Omental fat pad (tissue), 4 donors: ENCODE data around the gene CBFB. TPM values are rescaled to one million over a fixed set of nuclear protein-coding genes. Genes with fewer than 3 reads are reported as not detected.
A peak's percentile ranks its signal among the peaks of the same experiment; 100 is the strongest.

Source experiments
- ATAC-seq: fragments of 150-250 bp; one replicate; pipeline ENCODE4 v1.9.1; 2016; ENCODE audit warnings: mild to moderate bottlenecking, moderate library complexity; ENCODE audit not compliant: low FRiP score
- DNase-seq: peaks from one replicate; pipeline ENCODE4 v3.0.0-alpha.2; 2019; ENCODE audit warnings: low spot score
- total RNA-seq, 4 donors: library from RNA; depleted of rRNA; stranded (reverse); fragments of >200 nt; gene quantifications; one replicate each; pipeline ENCODE4 v1.1.0, GENCODE V29; 2016
- TF ChIP-seq, protein P1 (sequence below), 3 donors: fragments of 450-650 bp; IDR thresholded peaks; one replicate each; pipeline ENCODE4 v1.5.1; 2016 to 2017; ENCODE audit warnings: antibody characterized with exemption in 3 of 3, mild to moderate bottlenecking in 3 of 3, moderate library complexity in 2 of 3

Gene CBFB
- total RNA-seq, 4 donors from 2014 or later, result 30.3 to 77.6 (median 35.4) TPM

DNA sequence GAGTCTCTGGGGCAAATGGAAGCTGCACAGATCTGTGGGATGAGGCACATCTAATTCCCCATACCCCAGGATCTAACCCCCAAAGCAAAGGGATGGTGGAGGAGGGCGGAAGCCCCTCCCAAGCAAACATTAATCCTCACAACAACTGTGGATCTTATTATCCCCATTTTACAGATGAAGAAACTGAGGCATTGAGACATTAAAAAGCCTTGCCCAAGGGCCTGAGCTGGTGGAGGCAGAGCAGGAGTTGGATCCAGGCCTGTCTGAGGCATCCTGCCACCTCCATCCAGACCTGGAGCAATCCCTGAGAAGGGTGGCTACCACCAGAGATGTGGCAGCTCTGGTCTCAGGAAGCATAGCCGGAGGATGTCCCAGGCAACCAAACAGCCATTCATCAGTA lies 17.7 kb upstream of the CBFB start:
- DNase-seq, result no peak
- TF ChIP-seq, protein P1, sequence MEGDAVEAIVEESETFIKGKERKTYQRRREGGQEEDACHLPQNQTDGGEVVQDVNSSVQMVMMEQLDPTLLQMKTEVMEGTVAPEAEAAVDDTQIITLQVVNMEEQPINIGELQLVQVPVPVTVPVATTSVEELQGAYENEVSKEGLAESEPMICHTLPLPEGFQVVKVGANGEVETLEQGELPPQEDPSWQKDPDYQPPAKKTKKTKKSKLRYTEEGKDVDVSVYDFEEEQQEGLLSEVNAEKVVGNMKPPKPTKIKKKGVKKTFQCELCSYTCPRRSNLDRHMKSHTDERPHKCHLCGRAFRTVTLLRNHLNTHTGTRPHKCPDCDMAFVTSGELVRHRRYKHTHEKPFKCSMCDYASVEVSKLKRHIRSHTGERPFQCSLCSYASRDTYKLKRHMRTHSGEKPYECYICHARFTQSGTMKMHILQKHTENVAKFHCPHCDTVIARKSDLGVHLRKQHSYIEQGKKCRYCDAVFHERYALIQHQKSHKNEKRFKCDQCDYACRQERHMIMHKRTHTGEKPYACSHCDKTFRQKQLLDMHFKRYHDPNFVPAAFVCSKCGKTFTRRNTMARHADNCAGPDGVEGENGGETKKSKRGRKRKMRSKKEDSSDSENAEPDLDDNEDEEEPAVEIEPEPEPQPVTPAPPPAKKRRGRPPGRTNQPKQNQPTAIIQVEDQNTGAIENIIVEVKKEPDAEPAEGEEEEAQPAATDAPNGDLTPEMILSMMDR (IDR thresholded peaks at IDR 0.05), result no peak
- no peak for ATAC-seq

DNA sequence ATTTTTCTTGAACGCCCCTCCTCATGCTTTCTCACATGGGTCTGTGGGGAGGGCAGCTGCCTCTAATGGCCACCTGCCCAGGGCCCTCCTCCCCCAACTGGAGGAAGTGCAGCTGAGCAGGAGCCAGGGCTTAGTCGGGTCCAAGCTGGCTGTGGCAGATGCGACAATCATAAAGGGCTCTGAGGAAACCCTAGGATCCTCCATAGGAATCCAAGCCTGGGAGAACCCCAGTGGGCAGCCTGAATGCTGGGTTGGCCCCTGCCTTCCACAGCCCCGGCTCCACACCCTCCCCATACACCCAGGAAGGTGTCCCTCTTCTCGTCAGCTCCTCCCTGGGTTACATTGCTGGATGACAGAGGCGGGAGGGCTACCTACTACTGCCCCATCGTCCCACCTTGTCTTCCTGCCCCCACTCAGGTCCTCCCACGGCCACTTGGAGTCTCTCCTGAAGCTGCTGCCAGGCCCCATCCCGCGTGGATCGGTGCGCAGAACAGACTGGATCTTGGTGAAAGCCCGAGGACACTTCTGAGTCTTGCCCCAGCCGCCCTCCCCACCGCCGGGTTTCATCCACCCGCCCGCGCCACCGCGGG lies 15.6 kb upstream of the CBFB start:
- DNase-seq (no peak), ATAC-seq (no peak)
- TF ChIP-seq, protein P1 (IDR thresholded peaks at IDR 0.05), result no peak

DNA sequence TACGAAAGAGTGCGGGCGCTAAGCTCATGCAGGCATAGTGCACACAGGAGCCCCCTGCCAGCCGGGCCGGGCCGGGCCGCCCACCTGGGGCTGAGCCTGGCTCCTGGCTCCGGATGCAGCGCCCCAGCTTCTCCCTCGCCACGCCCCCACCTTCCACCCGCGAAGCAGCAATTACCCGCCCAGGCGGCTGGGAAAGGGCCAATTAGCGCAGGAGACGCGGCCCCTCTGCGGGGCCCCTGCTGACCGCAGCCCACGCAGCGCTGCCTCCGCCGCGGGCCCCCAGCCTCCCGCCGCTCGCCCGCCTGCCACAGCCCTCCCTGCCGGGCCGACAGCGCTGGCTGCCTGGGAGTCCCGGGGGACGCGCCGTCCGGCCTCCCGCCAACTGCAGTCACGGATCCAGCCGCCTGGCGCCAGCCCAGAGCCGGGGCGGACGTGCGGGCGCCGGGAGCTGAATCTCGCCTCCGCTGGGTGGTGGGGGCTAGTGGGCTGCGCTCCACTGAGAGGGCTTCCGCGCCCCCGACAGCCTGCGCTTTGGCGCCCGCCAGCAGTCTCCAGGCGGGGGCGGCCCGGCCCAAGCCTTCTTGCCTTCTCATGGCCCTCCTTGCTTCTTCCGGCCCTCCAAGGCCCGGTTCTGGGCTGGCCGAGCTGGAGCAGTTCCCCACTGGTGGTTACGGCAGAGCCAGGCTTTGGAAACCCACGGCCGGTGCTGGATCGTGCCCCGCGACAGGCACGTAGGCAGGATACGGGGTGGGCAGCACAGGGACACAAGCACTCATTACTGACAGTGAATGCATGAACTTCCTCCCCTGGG lies 14.9 kb upstream of the CBFB start:
- ATAC-seq (peak; percentile 78), DNase-seq (peak; percentile 40)
- TF ChIP-seq, protein P1 (IDR thresholded peaks at IDR 0.05), result no peak

DNA sequence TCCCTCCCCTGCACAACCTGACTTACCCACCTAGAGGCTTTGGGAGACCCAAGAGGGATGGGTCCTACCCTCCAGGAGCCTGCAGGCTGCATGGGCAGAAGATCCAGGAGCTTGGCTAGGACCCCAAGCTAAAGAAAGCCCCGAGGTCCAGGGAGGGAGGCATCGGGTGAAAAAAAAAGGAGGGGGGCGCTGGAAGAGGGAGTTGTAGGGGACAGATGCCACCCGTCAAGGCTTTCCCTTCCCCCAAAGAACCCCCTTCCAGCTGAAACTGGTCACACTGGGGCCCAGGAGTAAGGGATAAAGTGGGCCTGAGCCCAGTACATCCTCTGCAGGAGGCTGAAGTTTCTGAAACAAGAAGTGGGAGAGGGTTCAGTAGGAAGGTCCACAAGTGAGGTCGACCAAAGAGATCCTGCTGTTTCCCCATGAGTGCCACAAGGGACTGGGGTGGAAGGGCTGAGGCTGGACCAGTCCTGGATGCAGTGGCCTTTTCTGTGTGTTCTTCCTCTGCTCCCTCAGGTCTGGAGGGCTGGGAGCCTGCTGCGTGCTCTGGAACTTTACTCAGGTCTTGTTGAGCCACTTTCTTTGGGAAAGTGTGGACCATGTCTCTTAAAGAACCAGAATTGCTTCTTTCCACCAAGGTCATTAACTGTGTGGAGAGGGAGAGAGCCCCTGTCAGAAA lies 14.2 kb upstream of the CBFB start:
- TF ChIP-seq, protein P1 (IDR thresholded peaks at IDR 0.05), result no peak
- DNase-seq (no peak), ATAC-seq (no peak)

DNA sequence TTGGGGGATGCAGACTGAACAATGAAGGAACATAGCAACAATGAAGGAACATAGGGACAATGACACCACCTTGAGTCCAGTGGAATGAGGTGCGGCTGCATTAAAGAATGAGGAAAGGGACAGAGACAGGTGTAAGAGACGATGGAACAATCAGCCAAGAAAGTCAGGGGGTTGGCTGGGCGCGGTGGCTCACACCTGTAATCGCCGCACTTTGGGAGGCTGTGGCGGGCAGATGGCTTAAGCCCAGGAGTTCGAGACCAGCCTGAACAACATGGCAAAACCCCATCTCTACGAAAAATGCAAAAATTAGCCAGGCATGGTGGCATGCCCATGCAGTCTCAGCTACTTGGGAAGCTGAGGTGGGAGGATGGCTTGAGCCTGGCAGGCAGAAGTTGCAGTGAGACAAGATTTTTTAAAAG lies 13.6 kb upstream of the CBFB start:
- DNase-seq, result no peak
- TF ChIP-seq, protein P1 (IDR thresholded peaks at IDR 0.05), result no peak
- no peak for ATAC-seq

DNA sequence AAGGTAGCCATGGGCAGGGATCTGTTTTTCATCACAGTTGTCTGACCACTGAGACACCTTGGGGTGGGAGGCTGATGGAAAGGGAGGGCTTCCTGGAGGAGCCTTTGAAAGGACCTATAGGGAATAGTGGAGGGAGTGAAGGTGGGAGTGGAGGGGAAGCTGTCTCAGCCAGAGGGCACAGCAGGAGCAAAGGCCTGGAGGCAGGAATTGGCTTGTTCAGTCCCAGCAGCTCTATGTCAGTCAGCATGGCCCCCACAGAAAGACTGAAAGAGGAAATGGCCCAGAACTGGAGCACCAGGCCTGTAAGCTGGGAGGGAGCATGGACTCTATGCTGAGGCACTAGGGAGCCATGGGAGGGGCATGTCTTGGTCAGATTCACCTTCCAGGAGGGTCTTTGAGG lies 12.8 kb upstream of the CBFB start:
- TF ChIP-seq, protein P1 (IDR thresholded peaks at IDR 0.05), result no peak
- DNase-seq, result no peak
- no peak for ATAC-seq
